MCF 10A (cell line): ENCODE measurements around the gene MYOM1. TPM values are rescaled to one million over a fixed set of nuclear protein-coding genes. Genes with fewer than 3 reads are reported as not detected.

ENCODE experiments used
- BruUV-seq: library from RNA; stranded (reverse); fragments of 400-500 nt; replicated peaks from 2 replicates; lab custom pipeline; 2021; lab: Mats Ljungman, UMichigan
- CTCF ChIA-PET: fragments of 300-600 bp; sonication (Branson Sonifier 250); formaldehyde crosslinking; extraction: SDS; loops from one replicate; lab custom pipeline; 2021; ENCODE audit warnings: antibody characterized with exemption, inconsistent platforms; lab: Yijun Ruan, JAX
- POLR2A ChIA-PET: fragments of 300-600, 350-650 bp; sonication (Branson Sonifier 250); formaldehyde crosslinking; extraction: SDS; loops from one replicate; lab custom pipeline; 2020; ENCODE audit warnings: antibody characterized with exemption, inconsistent platforms; lab: Yijun Ruan, JAX
- DNase-seq: peaks from one replicate; pipeline ENCODE4 v3.0.0-alpha.2; 2018; ENCODE audit not compliant: unreplicated experiment
- H3K27ac Mint-ChIP-seq: one replicate; pipeline ENCODE4 v1.8.0; 2022; ENCODE audit warnings: mild to moderate bottlenecking, low read depth, mixed read lengths; ENCODE audit not compliant: unreplicated experiment
- H3K27me3 Mint-ChIP-seq: one replicate; pipeline ENCODE4 v1.8.0; 2022; ENCODE audit warnings: mixed read lengths; ENCODE audit not compliant: insufficient read depth, unreplicated experiment
- H3K36me3 Mint-ChIP-seq: one replicate; pipeline ENCODE4 v1.8.0; 2022; ENCODE audit warnings: mild to moderate bottlenecking, moderate library complexity, mixed read lengths; ENCODE audit not compliant: insufficient read depth, unreplicated experiment
- H3K4me1 Mint-ChIP-seq: one replicate; pipeline ENCODE4 v1.8.0; 2022; ENCODE audit warnings: mixed read lengths; ENCODE audit not compliant: insufficient read depth, unreplicated experiment
- H3K4me3 Mint-ChIP-seq: one replicate; pipeline ENCODE4 v1.8.0; 2022; ENCODE audit warnings: mild to moderate bottlenecking, moderate library complexity, mixed read lengths; ENCODE audit not compliant: unreplicated experiment
- H3K9me3 Mint-ChIP-seq: one replicate; pipeline ENCODE4 v1.8.0; 2022; ENCODE audit warnings: mixed read lengths; ENCODE audit not compliant: unreplicated experiment
- intact Hi-C: fragments of 100-400 bp; cut with micrococcal nuclease; formaldehyde crosslinking; loops from 2 replicates; pipeline ENCODE4 v1.14.1; 2022
- total RNA-seq: library from RNA; stranded (reverse); gene quantifications from 2 replicates; pipeline ENCODE4 v1.2.3, GENCODE V29; 2022
- TF ChIP-seq, protein P1 (sequence below): fragments of 200-600 bp; IDR thresholded peaks from one replicate; pipeline ENCODE4 v1.8.0; 2022; ENCODE audit warnings: antibody characterized with exemption, mild to moderate bottlenecking; ENCODE audit not compliant: unreplicated experiment

Gene MYOM1
- total RNA-seq, 1 experiment from 2014 or later, result 0.21 TPM

GRCh38 chr18:3192286-3192685, 27.5 kb downstream of the MYOM1 start:
- no TSS peak for BruUV-seq
- Mint-ChIP-seq H3K4me1 (no peaks in the 10 kb centered on the region), H3K9me3 (no peaks in the 10 kb centered on the region), H3K27ac (no peak overlapping the region), H3K36me3 (no peaks in the 10 kb centered on the region), H3K27me3 (no peaks in the 10 kb centered on the region), H3K4me3 (no peak overlapping the region)
- intact Hi-C loops, result no loop called here
- ChIA-PET CTCF (interaction anchor here (0.5 kb wide), 1 partner anchor 206 kb away, joined by 4 read pairs; no protein-coding TSS in a partner anchor), POLR2A (interaction anchor here (0.6 to 0.8 kb wide), 2 partner anchors 22 to 1330 kb away, joined by 3 to 4 read pairs; no protein-coding TSS in a partner anchor)
- no peak for DNase-seq
- TF ChIP-seq, protein P1, sequence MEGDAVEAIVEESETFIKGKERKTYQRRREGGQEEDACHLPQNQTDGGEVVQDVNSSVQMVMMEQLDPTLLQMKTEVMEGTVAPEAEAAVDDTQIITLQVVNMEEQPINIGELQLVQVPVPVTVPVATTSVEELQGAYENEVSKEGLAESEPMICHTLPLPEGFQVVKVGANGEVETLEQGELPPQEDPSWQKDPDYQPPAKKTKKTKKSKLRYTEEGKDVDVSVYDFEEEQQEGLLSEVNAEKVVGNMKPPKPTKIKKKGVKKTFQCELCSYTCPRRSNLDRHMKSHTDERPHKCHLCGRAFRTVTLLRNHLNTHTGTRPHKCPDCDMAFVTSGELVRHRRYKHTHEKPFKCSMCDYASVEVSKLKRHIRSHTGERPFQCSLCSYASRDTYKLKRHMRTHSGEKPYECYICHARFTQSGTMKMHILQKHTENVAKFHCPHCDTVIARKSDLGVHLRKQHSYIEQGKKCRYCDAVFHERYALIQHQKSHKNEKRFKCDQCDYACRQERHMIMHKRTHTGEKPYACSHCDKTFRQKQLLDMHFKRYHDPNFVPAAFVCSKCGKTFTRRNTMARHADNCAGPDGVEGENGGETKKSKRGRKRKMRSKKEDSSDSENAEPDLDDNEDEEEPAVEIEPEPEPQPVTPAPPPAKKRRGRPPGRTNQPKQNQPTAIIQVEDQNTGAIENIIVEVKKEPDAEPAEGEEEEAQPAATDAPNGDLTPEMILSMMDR, result no peak

DNA sequence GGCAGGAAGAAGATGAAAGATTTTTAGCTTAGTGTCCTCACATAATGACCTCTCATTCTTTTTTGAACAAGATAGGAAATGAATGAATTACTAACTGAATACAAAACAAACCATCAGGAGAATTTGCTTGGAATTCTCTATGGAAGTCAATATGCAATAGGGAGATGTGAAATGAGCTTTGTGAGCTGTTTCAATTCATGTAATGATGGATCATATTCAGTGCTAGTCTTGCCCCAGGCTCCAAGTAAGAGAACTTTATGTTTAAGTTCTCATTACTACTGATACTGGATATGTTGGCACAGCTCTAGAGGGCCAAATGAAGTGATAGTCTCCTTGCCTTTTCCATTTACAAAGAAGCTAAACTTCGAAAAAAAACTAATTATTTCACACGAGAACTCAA, 29.2 kb downstream of the MYOM1 start:
- ChIA-PET POLR2A (interaction anchor here (0.6 kb wide), 1 partner anchor 27 kb away, joined by 3 read pairs; no protein-coding TSS in a partner anchor), CTCF (interaction anchor here (0.6 to 1.1 kb wide), 2 partner anchors 32 to 256 kb away, joined by 3 read pairs; no protein-coding TSS in a partner anchor)
- intact Hi-C loops, result no loop called here
- Mint-ChIP-seq H3K36me3 (no peaks in the 10 kb centered on the region), H3K4me1 (no peaks in the 10 kb centered on the region), H3K27me3 (no peaks in the 10 kb centered on the region), H3K9me3 (no peaks in the 10 kb centered on the region), H3K4me3 (no peak overlapping the region), H3K27ac (no peak overlapping the region)
- no peak for DNase-seq
- BruUV-seq, result no TSS peak
- TF ChIP-seq, protein P1, result no peak

- intact Hi-C loops, result no loop called here
- H3K9me3 Mint-ChIP-seq, result no peaks in the 10 kb centered on the region
- ChIA-PET POLR2A (no interaction called here), CTCF (interaction anchor here (0.7 to 1.1 kb wide), 2 partner anchors 256 to 321 kb away, joined by 3 to 5 read pairs; no protein-coding TSS in a partner anchor)
- no peak overlapping the region for H3K27ac Mint-ChIP-seq
- H3K36me3 Mint-ChIP-seq, result no peaks in the 10 kb centered on the region
- no TSS peak for BruUV-seq
- no peaks in the 10 kb centered on the region for H3K27me3 Mint-ChIP-seq
- no peaks in the 10 kb centered on the region for H3K4me1 Mint-ChIP-seq
- TF ChIP-seq, protein P1, result no peak
- no peak overlapping the region for H3K4me3 Mint-ChIP-seq
- no peak for DNase-seq
Measured at GRCh38 chr18:3189884-3190283, 29.9 kb downstream of the MYOM1 start.

DNA sequence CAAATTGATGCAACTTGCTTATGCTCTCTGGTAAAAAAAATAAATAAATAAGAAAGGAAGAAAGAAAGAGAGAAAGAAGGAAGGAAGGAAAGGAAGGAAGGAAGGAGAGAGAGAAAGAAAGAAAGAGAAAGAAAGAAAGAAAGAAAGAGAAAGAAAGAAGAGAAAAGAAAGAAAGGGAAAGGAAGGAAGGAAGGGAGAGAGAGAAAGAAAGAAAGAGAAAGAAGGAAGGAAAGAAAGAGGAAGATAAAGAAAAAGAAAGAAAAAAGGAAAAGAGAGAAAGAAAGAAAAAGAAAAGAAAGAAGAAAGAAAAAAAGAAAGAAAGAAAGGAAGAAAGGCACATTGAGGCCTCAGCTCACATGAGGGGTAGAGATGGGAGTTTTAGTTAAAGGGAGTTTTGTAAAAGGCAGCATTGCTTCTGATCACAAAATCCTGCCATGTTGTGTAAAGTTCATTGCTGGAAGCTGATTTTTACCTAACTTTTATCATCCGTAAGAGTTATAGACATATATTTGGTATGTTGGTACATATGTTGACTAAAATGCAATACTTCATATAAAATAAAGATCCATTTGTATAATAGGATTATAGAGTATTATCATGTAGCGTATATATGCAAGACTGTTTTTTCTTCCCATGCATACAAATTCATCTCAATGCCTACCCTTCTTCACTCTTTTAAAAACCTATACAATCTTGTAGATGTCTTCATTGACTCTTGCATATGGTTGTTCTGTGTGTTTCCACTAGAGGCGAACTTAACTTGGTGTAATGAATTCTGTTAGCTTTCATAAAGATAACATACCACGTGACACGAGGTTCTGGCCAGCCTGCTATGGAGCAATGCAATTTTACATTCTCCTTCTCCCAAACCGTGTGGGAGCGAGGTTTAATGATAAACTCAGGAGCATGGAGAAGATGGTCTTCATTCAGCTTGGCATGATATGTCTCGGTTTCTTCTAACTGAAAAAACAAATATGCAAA, 32.8 kb downstream of the MYOM1 start:
- Mint-ChIP-seq H3K4me1 (no peaks in the 10 kb centered on the region), H3K27me3 (no peaks in the 10 kb centered on the region), H3K36me3 (no peaks in the 10 kb centered on the region), H3K9me3 (no peaks in the 10 kb centered on the region), H3K4me3 (no peak overlapping the region), H3K27ac (no peak overlapping the region)
- POLR2A ChIA-PET, result interaction anchor here (0.6 to 0.7 kb wide), 2 partner anchors 14 to 20 kb away, joined by 3 read pairs; no protein-coding TSS in a partner anchor
- intact Hi-C loops, result no loop called here
- TF ChIP-seq, protein P1, result no peak
- CTCF ChIA-PET, result interaction anchor here (0.6 to 0.9 kb wide), 2 partner anchors 18 to 239 kb away, joined by 3 read pairs; no protein-coding TSS in a partner anchor
- BruUV-seq, result no TSS peak
- DNase-seq, result no peak
